Small intestine (tissue), 7 donors: ENCODE data around the gene PIANP. TPM values are rescaled to one million over a fixed set of nuclear protein-coding genes. Genes with fewer than 3 reads are reported as not detected.

ENCODE experiments used
- DNase-seq, 2 donors: peaks; one replicate each; pipeline versions ENCODE4 v3.0.0 to v3.0.0-alpha.2; 2013
- FAIRE-seq: peaks from 2 replicates; lab custom pipeline; 2012; peaks lifted over from hg19 to GRCh38; lab: Jason Lieb, UNC
- H3K27ac ChIP-seq, 3 donors: one replicate each; pipeline ENCODE4 v1.5.1; 2013; ENCODE audit warnings: low read length in 2 of 3, mild to moderate bottlenecking in 2 of 3, control low read depth in 1 of 3, inconsistent platforms in 1 of 3, low read depth in 1 of 3, moderate library complexity in 1 of 3
- H3K27me3 ChIP-seq, 3 donors: one replicate each; pipeline ENCODE4 v1.6.1; 2013; ENCODE audit warnings: low read length in 3 of 3, inconsistent platforms in 1 of 3; ENCODE audit not compliant: control insufficient read depth in 3 of 3, insufficient read depth in 3 of 3
- H3K36me3 ChIP-seq, 3 donors: one replicate each; pipeline ENCODE4 v1.6.1; 2013; ENCODE audit warnings: low read length in 3 of 3, inconsistent platforms in 1 of 3, low read depth in 1 of 3, mild to moderate bottlenecking in 1 of 3, moderate library complexity in 1 of 3; ENCODE audit not compliant: control insufficient read depth in 3 of 3, insufficient read depth in 2 of 3
- H3K4me1 ChIP-seq, 3 donors: one replicate each; pipeline ENCODE4 v1.6.1; 2013; ENCODE audit warnings: low read length in 2 of 3, inconsistent platforms in 1 of 3, low read depth in 1 of 3, mild to moderate bottlenecking in 1 of 3, moderate library complexity in 1 of 3; ENCODE audit not compliant: control insufficient read depth in 3 of 3, insufficient read depth in 2 of 3
- H3K4me3 ChIP-seq, 3 donors: one replicate each; pipeline ENCODE4 v1.5.1; 2013; ENCODE audit warnings: low read length in 3 of 3, control low read depth in 1 of 3, inconsistent platforms in 1 of 3, low read depth in 1 of 3, mild to moderate bottlenecking in 1 of 3, moderate library complexity in 1 of 3
- H3K9me3 ChIP-seq, 2 donors: one replicate each; pipeline ENCODE4 v1.6.1; 2013; ENCODE audit warnings: low read depth in 1 of 2, low read length in 1 of 2; ENCODE audit not compliant: control insufficient read depth in 2 of 2, insufficient read depth in 1 of 2
- WGBS, 3 donors: extraction: QIAGEN DNeasy Blood & Tissue Kit; methylation state at CpG; one replicate each; pipeline ENCODE4 v1.1.7; 2013; 5-methylcytosine and 5-hydroxymethylcytosine counted together
- polyA plus RNA-seq, 4 donors: library from polyadenylated mRNA; stranded (reverse) in 3 of 4; unstranded in 1 of 4; fragments of 200-250 nt in 3 of 4; fragments of 120-200 nt in 1 of 4; gene quantifications; one replicate each; pipeline versions ENCODE4 v1.2.1 to v1.2.3, GENCODE V29; 2013
- donor health status: healthy with polysubstance abuse.
- donor health status: control.
- donor health status: control.
- donor health status: Bipolar disorder and iron deficiency.
- donor health status: healthy.

Gene PIANP
- polyA plus RNA-seq, 4 donors: 1.7 to 3.4 TPM; not detected in 2

DNA sequence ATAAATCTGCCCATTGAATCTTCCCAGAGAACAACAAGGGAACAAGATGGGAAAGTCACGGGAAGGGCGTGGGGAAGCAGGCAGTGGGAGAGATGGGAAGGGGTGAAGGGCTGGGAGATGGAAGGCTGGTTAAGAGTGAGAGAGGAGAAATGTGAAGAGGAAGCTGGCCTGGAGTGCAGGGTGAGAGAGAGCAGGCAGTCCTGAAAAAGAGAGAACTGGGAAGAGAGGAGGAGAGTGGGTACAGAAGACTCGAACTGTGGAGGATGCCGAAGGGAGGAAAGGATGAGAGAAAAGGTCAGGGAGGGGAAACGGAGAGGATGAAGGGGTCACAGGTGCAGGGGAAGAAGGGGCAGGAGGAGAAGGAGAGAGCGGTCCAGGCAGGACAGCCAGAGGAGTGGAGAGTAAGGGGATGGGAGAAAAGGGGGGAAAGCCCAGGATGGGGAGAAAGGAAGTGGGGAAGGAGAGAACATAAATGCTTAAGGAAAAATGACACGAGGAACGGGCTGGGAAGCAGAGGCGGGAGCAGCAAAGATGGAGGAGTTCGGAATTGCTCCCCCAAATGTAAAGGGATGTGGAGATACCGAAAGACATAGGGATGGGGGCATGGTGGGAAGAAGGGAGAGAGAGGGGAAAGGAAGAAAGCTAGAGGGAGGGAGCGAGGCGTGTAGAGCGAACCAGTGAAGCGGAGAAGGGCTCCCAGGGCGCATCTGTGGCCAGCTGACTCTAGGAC lies 1.2 kb downstream of the PIANP start:
- no peak for FAIRE-seq
- WGBS, 3 donors: 17 to 24% (median 18%) methylated on average over 12 to 16 of the region's 16 CpGs
- Histone ChIP-seq H3K36me3 (peaks cover 0 to 3% (median 0%) of the 10 kb centered on the region in 3 donors), H3K4me1 (peaks cover 0 to 5% (median 0%) of the 10 kb centered on the region in 3 donors), H3K4me3 (peak overlapping the region in 2 of 3 donors; percentile 37 to 39), H3K9me3 (no peaks in the 10 kb centered on the region), H3K27ac (no peak overlapping the region), H3K27me3 (peaks cover 4 to 76% (median 20%) of the 10 kb centered on the region in 3 donors)
- no peak for DNase-seq

DNA sequence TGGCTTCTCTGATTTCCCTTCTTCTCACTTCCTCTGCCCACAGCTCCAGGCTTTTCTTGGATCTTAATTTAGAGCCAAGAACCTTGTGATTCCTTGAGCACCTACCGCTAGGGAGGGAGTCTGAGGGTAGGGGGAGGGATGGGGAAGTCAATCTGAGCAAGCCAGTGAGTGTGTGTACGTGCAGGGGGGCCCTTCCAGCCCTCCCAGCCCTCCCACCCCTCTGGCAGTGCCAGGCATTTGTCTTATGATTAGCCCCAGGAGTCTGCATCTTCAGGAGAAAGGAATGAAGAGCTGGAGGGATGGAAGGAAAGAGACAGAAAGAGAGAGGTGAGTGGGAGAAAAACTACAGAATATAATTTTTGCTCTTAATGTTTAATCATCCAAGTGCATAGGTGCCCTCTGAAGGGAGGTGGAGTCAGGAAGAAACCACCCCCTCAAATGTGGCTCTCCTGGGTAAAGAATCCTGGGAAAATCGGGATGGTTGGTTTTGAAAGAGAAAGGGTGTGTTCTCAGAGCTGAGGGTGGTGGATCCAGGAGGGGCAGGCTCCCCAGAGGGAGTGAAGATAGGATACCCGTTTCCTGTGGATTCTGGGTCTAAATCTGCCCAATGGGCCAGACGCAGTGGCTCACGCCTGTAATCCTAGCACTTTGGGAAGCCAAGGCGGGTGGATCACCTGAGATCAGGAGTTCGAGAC lies 2.1 kb downstream of the PIANP start:
- Histone ChIP-seq H3K4me3 (no peak overlapping the region), H3K4me1 (peaks cover 0 to 5% (median 0%) of the 10 kb centered on the region in 3 donors), H3K36me3 (peaks cover 0 to 4% (median 0%) of the 10 kb centered on the region in 3 donors), H3K27ac (no peak overlapping the region), H3K9me3 (no peaks in the 10 kb centered on the region), H3K27me3 (peaks cover 4 to 67% (median 18%) of the 10 kb centered on the region in 3 donors)
- WGBS, 3 donors: 48 to 59% (median 50%) methylated on average over 8 of the region's 8 CpGs
- DNase-seq (no peak), FAIRE-seq (no peak)

DNA sequence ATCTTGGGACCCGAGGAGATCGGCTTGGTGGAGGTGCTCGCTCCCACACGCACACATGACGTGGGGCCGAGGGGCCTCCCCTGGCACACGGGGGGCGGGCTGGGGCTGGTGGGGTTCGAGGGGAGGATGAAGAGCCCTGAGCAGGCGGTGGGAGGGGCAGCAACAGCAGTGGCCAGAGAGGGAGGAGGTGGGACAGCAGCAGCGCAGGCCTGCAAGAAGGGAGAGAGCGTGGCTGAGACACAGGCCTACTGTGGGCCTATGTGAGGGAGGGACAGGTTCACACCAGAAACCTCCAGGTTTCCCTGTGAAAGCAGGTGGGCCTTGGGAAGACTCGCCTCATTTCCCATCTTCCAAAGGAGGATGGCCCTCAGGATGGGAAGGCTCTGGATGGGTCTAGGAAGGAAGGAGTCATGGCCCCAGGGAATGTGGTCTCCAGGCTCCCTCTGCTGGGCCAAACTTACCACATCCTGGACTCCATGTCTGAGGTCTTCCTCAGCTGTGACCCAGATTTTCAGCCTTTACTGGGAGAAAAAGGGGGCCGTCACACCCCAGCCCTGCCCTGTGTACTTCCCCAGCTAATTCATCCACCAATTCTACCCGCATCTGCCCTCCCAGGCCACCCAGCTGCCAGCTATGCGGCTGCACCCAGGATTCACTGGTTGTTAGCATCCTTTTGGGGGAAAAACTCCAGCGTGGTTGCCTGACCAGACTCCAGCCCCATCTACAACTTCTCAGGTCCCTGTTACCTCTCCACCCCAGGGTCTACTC lies 2.8 kb downstream of the PIANP start:
- Histone ChIP-seq H3K4me3 (no peak overlapping the region), H3K36me3 (peaks cover 0 to 5% (median 0%) of the 10 kb centered on the region in 3 donors), H3K4me1 (peaks cover 0 to 5% (median 0%) of the 10 kb centered on the region in 3 donors), H3K27me3 (peaks cover 4 to 61% (median 18%) of the 10 kb centered on the region in 3 donors), H3K9me3 (no peaks in the 10 kb centered on the region), H3K27ac (no peak overlapping the region)
- FAIRE-seq (no peak), DNase-seq (peak; percentile 51 to 62)
- WGBS, 3 donors: 59 to 73% (median 63%) methylated on average over 17 of the region's 17 CpGs

DNA sequence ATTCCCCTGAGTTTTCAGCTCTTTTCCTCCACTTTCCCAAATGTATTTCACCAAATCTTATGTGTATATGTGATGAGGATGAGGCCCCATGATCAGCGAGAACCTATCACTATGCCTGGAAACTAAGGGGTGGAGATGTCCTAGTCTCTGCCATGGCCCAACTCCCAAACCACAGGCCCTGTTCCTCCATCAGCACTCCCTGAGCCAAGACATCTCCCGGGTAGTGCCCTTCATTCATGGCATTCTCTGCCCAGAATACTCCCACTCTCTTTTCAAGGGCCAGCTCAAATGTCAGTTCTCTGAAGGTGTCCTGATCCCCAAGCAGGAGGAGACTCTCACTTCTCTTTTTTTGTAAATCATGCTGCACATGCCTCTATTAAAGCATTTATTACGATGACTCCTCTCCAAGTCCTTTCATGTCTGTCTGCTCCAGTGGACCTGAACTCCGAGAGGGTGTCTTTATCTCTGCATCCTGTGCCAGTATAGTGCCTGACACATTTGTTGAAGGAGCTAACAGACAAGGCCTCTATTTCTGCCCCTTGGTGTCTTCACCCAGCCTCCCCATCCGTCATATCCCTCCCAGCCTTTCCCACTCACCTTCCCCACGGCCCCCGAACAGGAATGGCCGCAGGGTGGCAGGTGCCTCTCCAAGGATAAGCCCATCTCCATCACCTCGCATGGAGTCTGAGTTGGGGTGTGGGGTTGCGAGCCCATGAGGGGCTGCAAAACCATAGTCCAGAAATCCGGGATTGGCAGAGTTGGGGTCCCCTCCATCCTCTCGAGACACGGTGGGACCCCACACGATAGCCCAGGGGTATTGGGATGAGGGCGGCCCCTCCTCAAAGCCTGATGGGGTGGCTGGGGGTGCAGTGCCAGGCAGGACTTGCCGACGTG lies 3.7 kb downstream of the PIANP start:
- Histone ChIP-seq H3K36me3 (peaks cover 0 to 6% (median 0%) of the 10 kb centered on the region in 3 donors), H3K27me3 (peaks cover 4 to 54% (median 17%) of the 10 kb centered on the region in 3 donors), H3K4me3 (no peak overlapping the region), H3K27ac (no peak overlapping the region), H3K9me3 (no peaks in the 10 kb centered on the region), H3K4me1 (peaks cover 0 to 5% (median 0%) of the 10 kb centered on the region in 3 donors)
- DNase-seq: no peak
- FAIRE-seq: no peak
- 72 to 83% (median 73%) methylated on average over 17 of the region's 17 CpGs for WGBS, 3 donors

DNA sequence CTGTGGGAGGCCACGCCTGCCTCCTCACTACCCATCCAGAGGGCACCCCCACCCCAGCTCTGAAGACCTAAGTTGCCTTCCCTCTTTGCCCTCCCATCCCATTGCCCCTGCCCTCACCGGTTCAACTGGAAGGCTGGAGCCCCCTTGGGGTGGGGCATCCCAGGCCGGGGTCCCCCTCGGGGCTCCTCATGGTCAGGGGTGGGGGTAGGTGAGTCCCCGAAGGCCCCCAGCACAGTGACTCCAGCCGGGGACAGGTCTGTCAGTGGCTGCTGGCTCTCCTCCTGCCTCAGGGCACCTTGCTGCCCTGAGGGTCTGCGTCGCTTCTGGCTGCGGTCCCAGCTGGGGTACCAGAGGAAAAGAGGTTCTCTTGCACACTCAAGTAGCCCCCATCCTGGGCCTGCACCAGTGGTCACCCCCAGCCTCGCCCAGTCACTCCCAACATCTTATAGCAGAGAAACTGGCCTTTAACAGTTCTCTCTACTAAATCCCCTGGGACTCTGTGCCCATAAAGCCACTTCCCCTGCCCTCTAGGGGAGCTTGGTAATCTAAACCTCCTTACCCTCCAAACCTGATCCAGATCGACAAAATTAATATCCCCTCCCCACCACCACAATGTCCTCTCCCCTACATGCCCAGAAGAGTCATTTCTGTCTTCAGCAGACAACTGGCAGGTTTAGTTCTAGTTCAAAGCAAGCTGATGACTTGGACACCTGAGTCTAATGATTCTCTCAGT lies 5.1 kb downstream of the PIANP start:
- no peak overlapping the region for H3K27ac ChIP-seq
- no peak overlapping the region for H3K4me3 ChIP-seq
- no peak for DNase-seq
- H3K36me3 ChIP-seq: peaks cover 0 to 6% (median 0%) of the 10 kb centered on the region in 3 donors
- peaks cover 0 to under 1% (median 0%) of the 10 kb centered on the region in 3 donors for H3K4me1 ChIP-seq
- 43 to 78% (median 52%) methylated on average over 9 to 11 of the region's 11 CpGs for WGBS, 3 donors
- H3K27me3 ChIP-seq: peaks cover 4 to 42% (median 5%) of the 10 kb centered on the region in 3 donors
- no peaks in the 10 kb centered on the region for H3K9me3 ChIP-seq
- FAIRE-seq: no peak

DNA sequence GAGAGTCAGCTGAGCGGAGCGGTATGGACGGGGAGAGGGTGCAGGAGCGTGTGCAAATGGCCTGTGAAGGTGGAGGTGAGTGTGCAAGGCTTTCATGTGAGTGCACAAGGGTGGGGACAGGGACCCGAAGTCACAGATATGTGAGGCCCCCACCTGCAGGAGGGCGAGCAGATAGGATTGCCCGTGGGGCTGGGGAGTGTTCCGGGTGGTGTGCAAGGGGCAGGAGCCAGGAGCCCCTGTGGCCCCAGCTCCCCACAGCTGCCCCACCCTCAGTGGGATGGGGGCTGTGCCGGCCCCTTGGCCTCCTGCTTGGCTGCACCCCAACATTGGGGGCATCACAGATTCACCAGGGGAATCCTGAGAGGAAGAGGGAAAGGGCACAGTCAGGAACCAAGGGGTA lies 5.9 kb downstream of the PIANP start:
- Histone ChIP-seq H3K27me3 (peaks cover 0 to 35% (median 2%) of the 10 kb centered on the region in 3 donors), H3K4me3 (no peak overlapping the region), H3K4me1 (peaks cover 0 to 2% (median 0%) of the 10 kb centered on the region in 3 donors), H3K27ac (no peak overlapping the region), H3K9me3 (no peaks in the 10 kb centered on the region), H3K36me3 (peaks cover 0 to 6% (median 0%) of the 10 kb centered on the region in 3 donors)
- WGBS, 3 donors: 40 to 76% (median 46%) methylated on average over 9 of the region's 9 CpGs
- DNase-seq (no peak), FAIRE-seq (no peak)

DNA sequence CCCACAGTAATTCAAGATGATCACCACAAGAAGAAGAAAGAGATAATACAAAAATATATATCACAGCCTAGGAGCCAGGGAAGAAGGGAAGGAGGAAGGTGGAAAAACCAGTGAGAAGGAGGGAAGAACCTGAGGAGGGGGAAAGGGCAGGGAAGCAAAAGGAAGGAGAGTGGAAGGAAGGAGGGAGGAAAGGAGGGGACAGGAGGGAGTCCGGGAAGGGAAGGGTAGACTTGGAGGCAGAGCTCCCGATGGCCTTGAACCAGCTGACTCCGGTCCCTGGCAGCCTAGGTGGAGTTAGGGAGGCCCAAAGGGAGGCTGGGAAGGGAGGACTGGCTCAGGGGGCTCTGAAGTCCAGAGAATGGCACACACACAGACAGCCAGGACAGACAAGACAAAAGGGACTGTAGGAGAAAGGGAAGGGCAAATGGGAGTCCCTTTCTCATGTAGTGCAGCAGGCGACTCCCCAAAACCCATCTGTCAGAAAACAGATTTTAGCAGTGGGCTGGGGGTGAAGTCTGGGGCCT lies 6.7 kb downstream of the PIANP start:
- H3K27ac ChIP-seq: no peak overlapping the region
- no peaks in the 10 kb centered on the region for H3K9me3 ChIP-seq
- no peak overlapping the region for H3K4me3 ChIP-seq
- peaks cover 0 to 2% (median 0%) of the 10 kb centered on the region in 3 donors for H3K4me1 ChIP-seq
- DNase-seq (no peak), FAIRE-seq (no peak)
- 69 to 84% (median 71%) methylated on average over 4 of the region's 4 CpGs for WGBS, 3 donors
- H3K27me3 ChIP-seq: peaks cover 0 to 27% (median 0%) of the 10 kb centered on the region in 3 donors
- peaks cover 0 to 6% (median 0%) of the 10 kb centered on the region in 3 donors for H3K36me3 ChIP-seq
